GM06990 (cell line): Measurements from ENCODE around the gene KCNG3.

ENCODE experiments used
- DNase-seq: peaks from one replicate; pipeline ENCODE4 v3.0.0-alpha.2; 2011; ENCODE audit not compliant: insufficient read length; ENCODE audit errors: extremely low read depth
- H3K27me3 ChIP-seq: replicated peaks from 2 replicates; pipeline ENCODE4 v1.6.0; 2011; ENCODE audit warnings: low read length; ENCODE audit not compliant: control insufficient read depth, insufficient read depth
- H3K36me3 ChIP-seq: 2 replicates; pipeline ENCODE4 v1.5.1; 2011; ENCODE audit warnings: low read length; ENCODE audit not compliant: control insufficient read depth, insufficient read depth
- H3K4me3 ChIP-seq: replicated peaks from 2 replicates; pipeline ENCODE4 v1.5.1; 2011; ENCODE audit warnings: low read depth, mild to moderate bottlenecking, control low read depth, low read length
- TF ChIP-seq, protein P1 (sequence below): IDR thresholded peaks from 2 replicates; pipeline ENCODE4 v1.5.1; 2011; ENCODE audit warnings: low read length, control low read depth, mild to moderate bottlenecking, inconsistent platforms; ENCODE audit not compliant: insufficient read depth, poor library complexity, severe bottlenecking

The KCNG3 gene

DNA sequence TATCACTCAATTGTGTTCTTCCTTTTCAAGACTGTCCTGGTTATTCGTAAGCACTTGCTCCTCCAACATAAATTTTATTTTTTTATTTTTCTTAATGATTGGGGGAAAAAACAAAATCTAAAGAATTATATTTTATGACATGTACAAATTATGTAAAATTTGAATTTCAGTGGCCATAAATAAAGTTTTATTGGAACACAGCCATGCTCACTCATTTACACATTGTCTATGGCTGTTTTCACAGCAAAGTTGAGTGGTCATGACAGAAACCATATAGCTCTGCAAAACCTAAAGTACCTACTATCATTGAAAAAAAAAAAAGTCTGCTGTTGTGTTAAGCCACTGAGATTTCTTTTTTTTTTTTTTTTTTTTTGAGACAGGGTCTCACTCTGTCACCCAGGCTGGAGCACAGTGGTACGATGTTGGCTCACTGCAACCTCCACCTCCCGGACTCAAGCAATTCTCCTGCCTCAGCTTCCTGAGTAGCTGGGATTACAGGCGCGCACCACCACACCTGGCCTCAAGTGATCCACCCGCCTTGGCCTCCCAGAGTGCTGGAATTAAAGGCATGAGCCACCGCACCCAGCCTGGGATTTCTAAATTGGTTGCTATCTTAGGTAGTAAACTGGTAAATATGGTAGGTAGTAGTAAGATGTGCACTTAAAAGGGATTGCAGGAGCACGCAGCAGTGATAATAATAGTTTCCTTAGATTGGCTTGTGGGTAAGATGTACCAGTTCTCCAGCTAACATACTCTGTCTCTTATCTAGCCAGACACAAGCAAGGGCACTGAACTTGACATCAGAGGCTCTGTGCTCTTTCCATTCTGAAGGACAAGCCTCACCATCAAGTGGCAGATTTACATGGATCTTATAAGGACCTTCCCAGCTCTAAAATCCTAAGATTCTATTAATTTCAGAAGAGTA is 44.4 kb downstream of the KCNG3 start:
- H3K36me3 ChIP-seq: no peaks in the 10 kb centered on the region
- no peaks in the 10 kb centered on the region for H3K27me3 ChIP-seq
- TF ChIP-seq, protein P1, sequence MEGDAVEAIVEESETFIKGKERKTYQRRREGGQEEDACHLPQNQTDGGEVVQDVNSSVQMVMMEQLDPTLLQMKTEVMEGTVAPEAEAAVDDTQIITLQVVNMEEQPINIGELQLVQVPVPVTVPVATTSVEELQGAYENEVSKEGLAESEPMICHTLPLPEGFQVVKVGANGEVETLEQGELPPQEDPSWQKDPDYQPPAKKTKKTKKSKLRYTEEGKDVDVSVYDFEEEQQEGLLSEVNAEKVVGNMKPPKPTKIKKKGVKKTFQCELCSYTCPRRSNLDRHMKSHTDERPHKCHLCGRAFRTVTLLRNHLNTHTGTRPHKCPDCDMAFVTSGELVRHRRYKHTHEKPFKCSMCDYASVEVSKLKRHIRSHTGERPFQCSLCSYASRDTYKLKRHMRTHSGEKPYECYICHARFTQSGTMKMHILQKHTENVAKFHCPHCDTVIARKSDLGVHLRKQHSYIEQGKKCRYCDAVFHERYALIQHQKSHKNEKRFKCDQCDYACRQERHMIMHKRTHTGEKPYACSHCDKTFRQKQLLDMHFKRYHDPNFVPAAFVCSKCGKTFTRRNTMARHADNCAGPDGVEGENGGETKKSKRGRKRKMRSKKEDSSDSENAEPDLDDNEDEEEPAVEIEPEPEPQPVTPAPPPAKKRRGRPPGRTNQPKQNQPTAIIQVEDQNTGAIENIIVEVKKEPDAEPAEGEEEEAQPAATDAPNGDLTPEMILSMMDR: no peak
- H3K4me3 ChIP-seq: no peak overlapping the region
- DNase-seq: no peak

DNA sequence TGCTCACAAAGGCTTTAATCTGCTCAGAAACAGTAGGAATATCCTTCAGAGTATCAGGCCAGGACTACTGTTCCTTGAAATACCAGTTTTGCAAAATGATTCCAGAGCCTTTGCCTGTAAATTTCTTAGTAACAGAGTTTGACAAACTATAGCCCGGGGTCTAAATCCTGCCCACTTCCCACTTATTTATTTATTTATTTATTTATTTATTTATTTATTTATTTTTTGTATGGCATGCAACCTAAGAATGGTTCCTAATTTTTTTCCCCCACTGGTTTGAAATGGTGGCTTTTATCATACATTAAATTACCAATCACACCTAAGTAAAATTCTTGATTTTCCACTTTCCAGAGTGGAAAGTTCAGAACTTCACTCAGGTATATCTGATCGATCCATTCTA is 45.6 kb downstream of the KCNG3 start:
- TF ChIP-seq, protein P1: no peak
- no peak for DNase-seq
- no peaks in the 10 kb centered on the region for H3K36me3 ChIP-seq
- no peak overlapping the region for H3K4me3 ChIP-seq
- H3K27me3 ChIP-seq: no peaks in the 10 kb centered on the region; the same call in 1 of the 2 replicates

DNA sequence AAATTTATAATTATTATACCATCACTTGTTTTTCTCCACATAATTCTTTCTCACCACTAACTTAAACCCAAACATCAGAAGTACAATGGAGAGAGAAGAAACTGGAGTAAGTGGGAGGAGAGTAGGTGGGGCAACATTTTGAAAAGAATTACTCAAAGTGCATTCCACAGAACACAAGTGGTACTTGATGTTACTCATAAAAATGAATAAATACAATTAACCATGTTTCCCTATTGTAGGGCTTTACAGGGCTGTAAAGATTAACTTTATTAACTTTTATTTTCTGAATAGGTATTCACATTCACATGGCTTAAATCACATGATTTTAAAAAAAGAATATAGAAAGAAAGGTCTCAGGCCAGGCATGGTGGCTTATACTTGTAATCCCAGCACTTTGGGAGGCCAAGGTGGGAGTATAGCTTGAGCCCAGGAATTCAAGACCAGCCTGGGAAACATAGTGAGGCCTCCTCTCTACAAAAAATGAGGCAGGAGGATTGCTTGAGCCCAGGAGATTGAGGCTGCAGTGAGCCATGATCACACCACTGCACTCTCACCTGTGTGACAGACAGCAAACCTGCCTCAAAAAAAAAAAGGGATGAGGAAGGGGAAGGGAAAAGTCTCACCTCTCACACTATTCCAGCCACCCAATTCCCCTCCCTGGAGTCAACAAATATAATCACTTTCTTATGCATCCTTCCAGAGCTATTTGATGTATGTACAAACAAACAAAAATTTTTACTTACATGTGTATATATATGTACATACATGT is 47.1 kb downstream of the KCNG3 start:
- Histone ChIP-seq H3K36me3 (no peaks in the 10 kb centered on the region), H3K4me3 (no peak overlapping the region), H3K27me3 (no peaks in the 10 kb centered on the region; the same call in 1 of the 2 replicates)
- TF ChIP-seq, protein P1: no peak
- DNase-seq: no peak

DNA sequence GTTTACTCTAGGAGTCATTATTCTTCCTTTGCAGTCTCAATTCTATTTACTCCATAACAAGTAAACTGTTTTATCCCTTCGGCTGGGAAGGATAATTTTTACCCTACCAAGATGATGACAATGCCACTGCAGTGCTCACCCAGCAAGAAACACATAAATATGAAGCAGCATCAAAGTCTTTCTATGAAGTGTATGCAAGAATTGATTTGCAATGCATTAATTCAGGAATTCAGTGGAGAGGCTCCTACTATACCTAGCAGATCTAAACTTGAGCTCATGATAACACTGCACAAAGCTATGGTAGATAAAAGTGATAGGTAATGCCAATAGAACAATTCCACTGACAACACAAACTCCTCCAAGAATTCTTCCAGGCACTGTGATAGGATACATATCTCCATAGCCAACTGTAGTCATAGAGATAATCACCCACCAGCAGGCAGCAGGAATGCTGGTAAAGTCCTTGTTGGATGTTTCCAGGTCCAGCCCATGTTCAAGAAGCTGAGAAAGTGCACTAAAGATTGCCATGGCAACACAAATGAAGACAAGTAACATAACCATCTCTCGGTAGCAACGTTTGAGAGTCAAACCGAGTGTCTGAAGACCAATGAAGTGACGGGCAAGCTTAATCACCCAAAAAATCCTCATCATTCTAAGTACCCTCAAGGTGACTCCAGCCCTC is 49.9 kb downstream of the KCNG3 start:
- TF ChIP-seq, protein P1: no peak
- H3K27me3 ChIP-seq: no peaks in the 10 kb centered on the region; the same call in 1 of the 2 replicates
- DNase-seq: no peak

DNA sequence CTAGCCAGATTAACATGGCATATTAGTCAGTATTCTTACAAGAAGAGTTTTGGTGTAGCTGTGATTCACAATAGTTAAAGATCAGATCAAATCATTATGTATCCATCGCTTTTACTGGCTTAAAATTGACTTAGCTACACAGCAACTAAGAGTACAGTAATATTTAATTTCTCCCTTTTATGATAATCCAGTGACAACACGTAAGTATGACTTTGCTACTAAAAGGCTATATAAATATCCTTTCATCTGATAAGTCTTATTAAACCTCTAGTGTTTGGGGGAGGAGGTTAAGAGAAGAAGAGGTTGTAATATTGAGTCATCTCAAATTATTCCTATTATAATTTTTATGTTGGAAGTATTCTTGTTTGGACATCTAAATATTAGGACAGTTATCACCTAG is 51.0 kb downstream of the KCNG3 start:
- H3K27me3 ChIP-seq: no peaks in the 10 kb centered on the region; the same call in 1 of the 2 replicates
- TF ChIP-seq, protein P1: no peak
- no peak for DNase-seq
- H3K36me3 ChIP-seq: no peaks in the 10 kb centered on the region
- H3K4me3 ChIP-seq: no peak overlapping the region

More for the DNA sequence above, 49.9 kb downstream of the KCNG3 start:
- Histone ChIP-seq H3K4me3 (no peak overlapping the region), H3K36me3 (no peaks in the 10 kb centered on the region)
